MCF 10A (cell line): Measurements from ENCODE around the gene LSP1. TPM values are rescaled to one million over a fixed set of nuclear protein-coding genes. Genes with fewer than 3 reads are reported as not detected.

ENCODE experiments used
- BruUV-seq: library from RNA; stranded (reverse); fragments of 400-500 nt; replicated peaks from 2 replicates; lab custom pipeline; 2021; lab: Mats Ljungman, UMichigan
- CTCF ChIA-PET: fragments of 300-600 bp; sonication (Branson Sonifier 250); formaldehyde crosslinking; extraction: SDS; loops from one replicate; lab custom pipeline; 2021; ENCODE audit warnings: antibody characterized with exemption, inconsistent platforms; lab: Yijun Ruan, JAX
- POLR2A ChIA-PET: fragments of 300-600, 350-650 bp; sonication (Branson Sonifier 250); formaldehyde crosslinking; extraction: SDS; loops from one replicate; lab custom pipeline; 2020; ENCODE audit warnings: antibody characterized with exemption, inconsistent platforms; lab: Yijun Ruan, JAX
- DNase-seq: peaks from one replicate; pipeline ENCODE4 v3.0.0-alpha.2; 2018; ENCODE audit not compliant: unreplicated experiment
- H3K27ac Mint-ChIP-seq: one replicate; pipeline ENCODE4 v1.8.0; 2022; ENCODE audit warnings: mild to moderate bottlenecking, low read depth, mixed read lengths; ENCODE audit not compliant: unreplicated experiment
- H3K27me3 Mint-ChIP-seq: one replicate; pipeline ENCODE4 v1.8.0; 2022; ENCODE audit warnings: mixed read lengths; ENCODE audit not compliant: insufficient read depth, unreplicated experiment
- H3K36me3 Mint-ChIP-seq: one replicate; pipeline ENCODE4 v1.8.0; 2022; ENCODE audit warnings: mild to moderate bottlenecking, moderate library complexity, mixed read lengths; ENCODE audit not compliant: insufficient read depth, unreplicated experiment
- H3K4me1 Mint-ChIP-seq: one replicate; pipeline ENCODE4 v1.8.0; 2022; ENCODE audit warnings: mixed read lengths; ENCODE audit not compliant: insufficient read depth, unreplicated experiment
- H3K4me3 Mint-ChIP-seq: one replicate; pipeline ENCODE4 v1.8.0; 2022; ENCODE audit warnings: mild to moderate bottlenecking, moderate library complexity, mixed read lengths; ENCODE audit not compliant: unreplicated experiment
- H3K9me3 Mint-ChIP-seq: one replicate; pipeline ENCODE4 v1.8.0; 2022; ENCODE audit warnings: mixed read lengths; ENCODE audit not compliant: unreplicated experiment
- CTCF ChIP-seq: fragments of 200-600 bp; IDR thresholded peaks from one replicate; pipeline ENCODE4 v1.8.0; 2022; ENCODE audit warnings: antibody characterized with exemption, mild to moderate bottlenecking; ENCODE audit not compliant: unreplicated experiment
- intact Hi-C: fragments of 100-400 bp; cut with micrococcal nuclease; formaldehyde crosslinking; loops from 2 replicates; pipeline ENCODE4 v1.14.1; 2022
- total RNA-seq: library from RNA; stranded (reverse); gene quantifications from 2 replicates; pipeline ENCODE4 v1.2.3, GENCODE V29; 2022

Gene LSP1
- total RNA-seq, 1 experiment from 2014 or later = 3.7 TPM

GRCh38 chr11:1827095-1827813 is 25.6 kb upstream of the LSP1 start:
- peak; percentile 95 for DNase-seq
- Mint-ChIP-seq H3K27ac (peak overlapping the region; percentile 33), H3K4me1 (peaks cover 47% of the 10 kb centered on the region), H3K36me3 (no peaks in the 10 kb centered on the region), H3K27me3 (no peaks in the 10 kb centered on the region), H3K4me3 (peak overlapping the region; percentile 43), H3K9me3 (no peaks in the 10 kb centered on the region)
- ChIA-PET POLR2A (interaction anchor here (0.6 to 4.9 kb wide), 10 partner anchors 9 to 91 kb away, joined by 3 to 42 read pairs (median 4); partner anchors contain the start of gene IFITM10), CTCF (interaction anchor here (0.6 to 1.6 kb wide), 5 partner anchors 63 to 329 kb away, joined by 3 to 8 read pairs (median 4); partner anchors contain the start of gene CTSD)
- no TSS peak for BruUV-seq
- no peak for TF ChIP-seq CTCF
- intact Hi-C loops = loop anchor here (5.0 kb wide), 1 partner anchor 80 kb away; no protein-coding TSS in a partner anchor

- ChIA-PET POLR2A (interaction anchor here (1.4 to 4.9 kb wide), 6 partner anchors 9 to 78 kb away, joined by 3 to 42 read pairs (median 7); partner anchors contain the start of genes CTSD and IFITM10), CTCF (interaction anchor here (0.8 to 1.6 kb wide), 2 partner anchors 55 to 134 kb away, joined by 3 to 8 read pairs; no protein-coding TSS in a partner anchor)
- no TSS peak for BruUV-seq
- Mint-ChIP-seq H3K9me3 (no peaks in the 10 kb centered on the region), H3K27me3 (no peaks in the 10 kb centered on the region), H3K4me3 (peak overlapping the region; percentile 43), H3K27ac (peak overlapping the region; percentile 79), H3K36me3 (no peaks in the 10 kb centered on the region), H3K4me1 (peaks cover 47% of the 10 kb centered on the region)
- DNase-seq = no peak
- TF ChIP-seq CTCF = no peak
- intact Hi-C loops = loop anchor here (5.0 kb wide), 1 partner anchor 81 kb away; no protein-coding TSS in a partner anchor
Observed at GRCh38 chr11:1827931-1828330, 25.0 kb upstream of the LSP1 start.

- H3K4me1 Mint-ChIP-seq = peaks cover 51% of the 10 kb centered on the region
- TF ChIP-seq CTCF = no peak
- POLR2A ChIA-PET = interaction anchor here (0.6 to 7.0 kb wide), 7 partner anchors 14 to 79 kb away, joined by 3 to 107 read pairs (median 4); partner anchors contain the start of genes CTSD and IFITM10
- BruUV-seq = no TSS peak
- H3K36me3 Mint-ChIP-seq = no peaks in the 10 kb centered on the region
- peak overlapping the region; percentile 79 for H3K27ac Mint-ChIP-seq
- no peaks in the 10 kb centered on the region for H3K9me3 Mint-ChIP-seq
- no peaks in the 10 kb centered on the region for H3K27me3 Mint-ChIP-seq
- CTCF ChIA-PET = interaction anchor here (0.8 to 1.6 kb wide), 2 partner anchors 55 to 134 kb away, joined by 3 to 8 read pairs; no protein-coding TSS in a partner anchor
- H3K4me3 Mint-ChIP-seq = peak overlapping the region; percentile 21
- intact Hi-C loops = loop anchor here (5.0 kb wide), 1 partner anchor 81 kb away; no protein-coding TSS in a partner anchor
- DNase-seq = no peak
Observed at GRCh38 chr11:1828542-1828941, 24.3 kb upstream of the LSP1 start.
